CMK (cell line): ENCODE measurements around the gene BANP.
"Not testable (repeated sequence)": the region's sequence is repeated elsewhere in the genome, so short reads cannot be mapped to it uniquely, and the experiment has no call there.

Experiments used
- DNase-seq: peaks from one replicate; pipeline ENCODE4 v3.0.0-alpha.2; 2010; ENCODE audit warnings: low read depth

BANP gene

DNA sequence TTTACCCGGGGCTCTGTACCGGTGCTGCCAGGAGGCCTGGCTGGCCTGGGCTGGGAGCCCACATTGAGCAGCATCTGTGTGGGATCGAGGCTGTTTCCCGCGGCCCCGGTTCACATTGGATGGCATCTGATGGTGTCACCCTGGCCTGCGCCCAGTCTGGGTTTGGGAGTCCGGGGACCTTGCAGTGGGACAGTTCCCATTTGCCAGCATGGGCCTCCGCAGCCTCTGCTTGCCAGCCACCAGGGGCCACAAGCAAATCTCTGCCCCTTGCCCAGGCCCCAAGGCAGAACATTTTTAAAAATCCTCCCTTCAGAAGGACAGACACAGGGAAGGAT is 64.5 kb downstream of the BANP start:
- DNase-seq, result no peak

DNA sequence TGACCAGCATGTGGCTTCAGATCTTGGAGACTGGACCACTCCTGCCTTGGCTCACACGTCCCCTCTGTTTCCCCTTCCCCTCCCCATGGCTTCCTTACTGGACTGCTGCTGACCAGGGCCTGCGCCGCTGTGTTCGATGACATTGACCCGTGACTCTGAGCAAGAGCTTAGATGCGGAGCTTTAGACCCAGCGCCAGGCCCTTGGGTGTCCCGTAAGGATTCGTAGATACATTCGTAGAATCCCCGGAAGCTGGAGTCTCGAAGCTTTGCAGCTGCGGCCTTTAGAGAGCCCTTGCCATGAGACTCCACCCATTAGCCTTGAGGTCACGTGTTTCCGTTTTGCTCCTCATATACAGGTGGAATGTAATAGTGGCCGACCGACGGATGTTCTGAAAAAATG is 65.2 kb downstream of the BANP start:
- not testable (repeated sequence) for DNase-seq

DNA sequence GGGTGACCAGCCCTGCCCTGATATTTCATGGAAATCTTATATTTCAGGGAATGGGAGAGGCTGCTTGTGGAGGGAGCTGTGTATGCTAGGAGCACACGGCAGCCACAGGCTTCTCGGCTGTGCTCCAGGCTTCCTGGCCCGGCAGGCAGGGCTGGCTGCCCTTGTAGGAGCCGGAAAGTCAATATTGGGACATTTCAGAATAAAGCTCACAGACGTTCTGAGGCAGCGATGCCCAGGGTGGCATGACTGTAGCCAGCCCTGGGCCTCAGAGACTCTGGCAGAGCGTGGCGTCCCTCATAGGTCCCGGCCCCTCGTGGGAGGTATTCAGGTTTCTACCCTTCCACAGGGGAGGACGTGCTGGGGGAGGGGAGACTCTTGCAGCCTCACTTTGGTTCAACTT is 65.7 kb downstream of the BANP start:
- DNase-seq, result no peak

DNA sequence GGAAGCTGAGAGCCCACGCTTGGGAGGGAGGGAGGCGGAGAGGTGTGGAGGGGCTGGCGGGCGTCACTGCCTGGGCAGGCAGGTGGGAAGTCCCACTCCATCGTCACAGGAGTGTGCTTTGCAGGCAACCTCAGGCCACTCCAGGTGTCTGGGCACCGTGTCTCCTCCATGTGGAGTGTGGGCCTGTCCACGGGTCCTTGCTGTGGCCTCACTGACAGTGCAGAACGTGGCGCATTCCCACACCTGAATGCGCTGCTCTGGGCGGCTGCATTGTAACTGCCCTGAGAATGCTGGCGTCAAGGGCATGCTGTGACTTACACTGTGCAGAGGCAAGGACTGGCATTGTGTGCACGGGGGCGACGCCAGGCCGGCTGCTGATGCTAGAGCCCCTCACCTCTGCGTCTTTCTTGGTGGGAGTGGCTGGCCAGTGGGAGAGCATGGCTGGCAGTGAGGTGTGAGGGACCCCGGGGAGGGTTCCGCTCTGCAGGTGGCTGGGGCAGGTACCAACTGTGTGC is 66.4 kb downstream of the BANP start:
- DNase-seq, result no peak

DNA sequence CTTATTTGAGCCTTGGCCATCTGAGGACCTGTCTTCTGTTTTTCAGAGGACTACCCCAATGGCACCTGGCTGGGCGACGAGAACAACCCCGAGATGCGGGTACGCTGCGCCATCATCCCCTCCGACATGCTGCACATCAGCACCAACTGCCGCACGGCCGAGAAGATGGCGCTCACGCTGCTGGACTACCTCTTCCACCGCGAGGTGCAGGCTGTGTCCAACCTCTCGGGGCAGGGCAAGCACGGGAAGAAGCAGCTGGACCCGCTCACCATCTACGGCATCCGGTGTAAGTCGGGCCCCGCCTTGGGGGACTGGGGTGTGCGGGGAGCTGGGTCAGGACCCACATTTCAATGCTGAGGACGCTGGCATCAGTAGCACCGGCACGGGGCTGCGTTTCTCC is 67.1 kb downstream of the BANP start:
- DNase-seq, result not testable (repeated sequence)

DNA sequence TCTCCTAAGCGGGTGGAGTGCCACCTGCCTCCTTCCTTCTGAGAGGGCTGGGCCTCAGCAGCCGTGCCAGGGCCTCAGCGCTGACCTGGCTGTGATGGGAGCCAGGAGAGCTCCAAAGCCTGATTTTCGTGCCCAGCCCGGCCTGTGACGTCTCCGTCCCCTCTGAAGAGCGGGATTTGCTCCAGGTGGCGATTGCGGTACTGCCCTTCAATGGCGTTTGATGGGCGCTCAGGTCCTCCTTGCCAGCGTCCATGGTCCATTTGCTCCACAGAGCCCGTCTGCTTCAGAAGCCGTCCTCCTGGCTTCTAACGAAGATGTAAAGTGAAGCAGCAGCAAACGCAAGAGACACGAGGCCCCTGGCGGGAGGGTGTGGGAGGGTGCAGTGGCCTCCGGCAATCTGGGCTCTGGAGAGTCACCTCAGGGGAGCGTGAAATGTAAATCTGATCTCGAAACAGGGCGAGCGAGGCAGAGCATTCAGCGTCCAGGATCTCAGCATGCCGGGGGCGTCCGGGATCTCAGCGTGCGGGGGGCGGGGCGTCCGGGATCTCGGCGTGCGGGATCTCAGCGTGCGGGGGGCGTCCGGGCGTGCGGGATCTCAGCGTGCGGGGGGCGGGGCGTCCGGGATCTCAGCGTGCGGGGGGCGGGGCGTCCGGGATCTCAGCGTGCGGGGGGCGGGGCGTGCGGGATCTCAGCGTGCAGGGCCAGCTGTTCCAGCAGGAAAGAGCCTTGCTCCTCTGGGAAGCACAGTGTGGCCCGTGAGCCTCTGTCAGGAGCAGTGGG is 68.0 kb downstream of the BANP start:
- not testable (repeated sequence) for DNase-seq

DNA sequence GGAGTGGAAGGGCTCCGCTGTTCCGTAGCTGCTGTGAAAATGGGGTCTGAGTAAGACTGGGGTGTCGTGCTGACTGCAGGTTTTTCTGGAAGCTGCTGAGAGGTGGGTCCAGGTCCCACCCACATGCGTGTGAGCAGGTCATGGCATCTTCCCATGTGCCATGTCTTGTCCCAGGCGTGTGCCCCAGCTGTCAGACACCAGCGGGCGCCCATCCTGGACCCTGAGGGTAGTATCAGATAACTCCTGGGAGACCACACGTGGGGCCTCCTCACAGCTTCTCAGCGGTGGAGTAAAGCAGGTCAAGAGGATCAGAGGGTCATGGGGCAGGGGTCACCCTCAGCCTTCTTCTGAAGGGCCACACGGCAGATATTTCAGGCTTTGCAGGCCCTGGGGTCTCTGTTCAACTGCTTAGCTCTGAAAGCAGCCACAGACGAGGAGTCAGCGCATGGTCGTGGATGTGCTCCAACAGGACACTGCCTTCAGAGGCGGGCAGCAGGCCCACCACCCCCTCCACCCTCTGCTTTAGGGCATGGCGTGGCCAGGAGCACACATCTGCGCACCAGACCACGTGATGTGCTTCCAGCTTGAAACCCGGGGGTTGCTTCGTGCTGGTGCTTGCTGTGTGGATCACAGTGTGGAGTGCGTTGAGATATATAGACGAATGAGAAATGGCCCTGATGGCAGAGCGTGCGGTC is 68.7 kb downstream of the BANP start:
- DNase-seq, result no peak

DNA sequence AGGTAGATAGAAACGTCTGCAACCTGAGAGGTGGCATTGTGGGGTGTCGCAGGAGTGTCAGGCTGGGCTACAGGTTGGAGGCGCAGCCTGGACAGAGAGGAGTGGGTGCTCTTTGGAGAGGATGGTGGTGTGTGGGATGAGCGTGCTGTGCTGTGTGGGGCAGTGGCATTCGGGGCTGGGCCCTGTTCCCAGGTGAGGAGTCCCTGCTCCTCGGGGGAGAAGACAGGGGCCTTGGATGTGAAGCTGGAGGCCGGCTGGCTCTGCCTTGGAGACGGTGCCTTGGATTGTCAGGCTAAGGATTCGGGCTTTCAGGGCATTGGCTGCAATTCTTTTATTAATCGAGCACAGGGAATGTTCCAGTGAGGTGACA is 69.3 kb downstream of the BANP start:
- DNase-seq, result no peak

DNA sequence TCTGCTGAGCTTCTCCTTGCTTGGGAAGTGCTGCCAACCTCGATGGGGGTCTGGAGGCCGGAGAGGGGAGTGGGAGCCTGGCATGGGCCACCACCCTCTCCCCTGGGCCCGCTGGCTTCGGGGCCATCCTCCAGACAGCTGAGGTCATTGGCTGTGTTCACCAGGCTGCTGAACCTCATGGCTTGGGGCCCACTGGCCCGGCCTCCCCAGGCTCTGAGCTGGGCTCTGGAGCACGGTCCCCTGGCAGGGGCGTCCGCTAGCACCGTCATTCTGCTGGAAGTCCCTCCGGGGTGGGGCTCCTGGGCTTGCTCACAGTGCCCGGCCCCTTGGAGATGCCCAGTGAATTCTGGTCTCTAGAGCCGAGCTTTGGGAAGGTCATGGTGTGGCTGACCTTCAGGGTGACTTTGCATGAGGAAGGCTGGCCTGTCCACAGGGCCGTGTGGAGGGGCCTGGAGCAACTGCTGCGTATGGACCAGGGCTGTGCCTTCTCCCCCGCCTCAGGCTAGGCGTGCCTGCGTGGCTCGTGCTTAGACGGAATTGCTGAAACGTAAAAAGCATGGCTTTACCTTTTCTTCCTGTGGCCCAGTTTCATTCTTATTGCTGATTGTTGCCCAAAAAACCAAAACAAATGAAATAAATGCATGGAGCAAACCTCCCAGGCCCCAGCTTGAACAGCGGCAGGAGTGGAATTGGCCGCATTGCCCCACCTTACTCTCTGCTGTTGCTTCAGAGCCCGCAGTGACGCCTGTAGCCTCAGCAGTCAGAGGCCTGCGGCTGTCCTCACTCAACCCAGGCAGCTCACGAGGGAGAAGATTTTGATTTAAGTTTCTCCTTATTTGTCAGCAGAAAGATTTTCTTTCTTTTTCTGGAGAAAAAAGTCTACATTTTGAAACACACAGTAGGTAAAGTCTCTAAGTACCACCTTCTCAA is 70.1 kb downstream of the BANP start:
- not testable (repeated sequence) for DNase-seq

DNA sequence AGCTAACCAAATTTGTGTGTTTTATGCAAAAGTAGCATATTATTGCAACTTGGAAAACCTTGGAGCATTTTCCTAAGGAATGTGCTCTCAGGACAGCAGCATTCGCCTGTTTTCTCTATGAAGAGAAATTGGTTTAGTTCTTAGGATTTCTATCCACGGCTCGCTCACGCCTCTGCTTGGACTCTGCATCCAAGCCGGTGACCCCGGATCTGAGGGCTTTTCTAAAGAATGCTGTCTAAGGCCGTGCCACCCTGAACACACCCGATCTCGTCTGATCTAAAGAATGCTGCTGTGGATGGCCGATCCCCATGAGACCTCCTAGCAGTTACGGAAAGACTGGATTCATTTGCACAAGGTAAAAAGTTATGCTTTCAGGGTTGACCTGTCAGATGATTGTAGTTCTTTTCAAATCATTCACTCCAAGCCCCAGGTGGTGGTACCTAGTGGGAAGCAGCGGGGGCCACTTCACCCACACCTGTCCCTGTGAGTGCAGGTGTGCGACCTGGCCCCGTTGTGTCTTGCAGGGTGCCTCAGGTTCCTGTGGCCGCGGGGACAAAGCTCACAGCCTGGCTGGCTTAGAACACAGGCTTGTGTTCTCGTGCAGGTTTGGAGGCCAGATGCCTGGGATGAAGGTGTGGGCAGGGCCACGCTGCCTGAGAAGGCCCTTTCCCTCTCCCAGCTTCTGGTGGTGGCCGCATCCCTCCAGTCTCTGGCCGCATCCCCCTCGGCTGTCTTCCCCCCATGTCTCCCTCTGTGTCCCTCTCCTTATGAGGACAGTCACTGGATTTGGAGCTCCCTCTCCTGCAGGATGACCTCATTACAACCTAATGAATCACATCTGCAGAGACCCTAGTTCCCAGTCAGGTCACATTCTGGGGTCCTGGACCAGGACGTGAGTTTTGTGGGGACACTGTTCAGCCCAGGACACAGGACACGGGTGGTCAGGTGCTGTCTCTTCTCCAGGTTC is 71.1 kb downstream of the BANP start:
- DNase-seq, result no peak

DNA sequence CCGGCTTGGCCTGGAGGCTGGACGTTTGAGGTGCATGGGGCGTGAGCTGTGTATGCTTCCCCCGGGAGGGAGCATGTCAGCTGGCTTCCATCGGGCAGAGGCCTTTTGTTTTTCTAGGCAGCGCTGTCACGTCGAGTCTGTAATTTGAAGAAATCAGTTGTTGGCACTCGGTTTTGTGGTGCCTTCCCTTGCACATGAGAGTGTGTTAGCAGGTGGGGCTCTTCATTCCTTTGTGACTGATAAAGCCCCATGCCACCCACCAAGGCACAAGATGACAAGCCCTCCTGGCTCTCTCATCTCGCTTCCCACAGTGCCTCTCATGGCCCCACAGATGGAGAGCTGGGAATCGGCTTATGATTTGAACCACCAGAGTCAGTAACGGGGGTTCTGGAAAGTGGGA is 72.1 kb downstream of the BANP start:
- DNase-seq, result no peak

DNA sequence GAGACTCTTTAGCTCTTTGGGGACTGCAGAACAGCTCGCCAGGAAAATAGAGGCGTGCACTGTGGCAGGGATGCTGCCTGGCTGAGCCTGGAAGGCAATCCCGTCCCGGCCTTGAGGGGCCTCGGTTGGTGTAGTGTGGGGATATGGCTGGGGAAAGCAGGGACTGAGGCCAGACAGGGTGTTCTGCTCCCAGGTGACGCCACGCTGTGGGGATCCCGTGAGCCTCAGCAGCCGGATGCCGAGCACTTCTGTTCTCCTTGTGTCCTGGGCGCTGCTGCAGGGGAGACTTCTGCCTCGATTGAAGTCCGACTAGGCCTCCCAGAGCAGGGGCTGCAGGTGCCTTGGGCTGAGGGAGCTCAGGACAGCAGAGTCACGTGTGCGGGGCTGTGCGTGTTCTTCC is 72.6 kb downstream of the BANP start:
- DNase-seq, result no peak

DNA sequence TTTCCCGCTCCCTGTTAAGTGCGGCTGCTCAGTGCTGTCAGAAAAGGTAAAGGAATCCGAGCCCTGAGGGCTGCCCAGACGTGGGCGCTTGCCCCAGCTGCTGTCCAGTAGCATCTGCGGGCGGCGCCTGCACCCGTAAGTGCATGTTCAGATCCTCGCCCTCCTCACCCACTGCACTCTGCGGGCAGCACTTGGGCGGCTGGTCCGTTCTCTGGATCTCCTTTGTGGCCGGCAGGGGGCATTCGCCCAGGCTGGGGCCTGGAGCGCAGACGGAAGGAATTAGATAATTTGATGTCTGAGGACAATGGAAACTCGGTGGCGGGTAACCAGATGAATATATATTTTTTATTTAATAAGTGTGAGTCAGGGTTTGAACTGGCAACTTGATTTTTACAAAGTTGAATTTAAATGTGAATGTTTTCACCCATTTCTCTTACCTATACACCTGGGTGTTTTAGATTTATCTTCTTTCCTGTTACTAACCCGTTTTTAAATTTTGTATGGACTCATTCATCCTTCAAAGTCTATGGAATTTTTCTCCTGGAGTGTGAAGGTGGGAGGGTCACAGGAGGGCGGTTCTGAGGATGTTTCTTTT is 73.4 kb downstream of the BANP start:
- DNase-seq, result not testable (repeated sequence)

DNA sequence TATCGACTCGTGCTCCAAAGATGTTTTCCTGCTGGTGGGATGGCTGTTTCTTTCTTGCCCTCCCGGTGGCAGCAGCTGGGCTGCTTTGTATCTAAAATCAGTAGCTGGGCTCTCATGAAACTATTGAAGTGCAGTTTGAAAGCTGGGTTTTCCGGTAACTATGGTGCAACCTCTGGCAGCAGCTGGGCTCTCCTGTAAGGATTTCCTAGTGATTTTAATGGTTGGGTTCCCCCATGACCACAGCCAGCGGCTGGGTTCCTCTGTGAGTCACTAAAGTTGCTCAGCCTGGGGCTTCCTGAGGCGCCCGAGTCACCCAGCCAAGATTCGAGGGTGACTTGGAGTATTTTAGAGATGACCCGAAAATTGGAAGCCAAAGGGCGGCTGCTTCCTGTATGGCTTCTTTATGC is 73.9 kb downstream of the BANP start:
- not testable (repeated sequence) for DNase-seq

DNA sequence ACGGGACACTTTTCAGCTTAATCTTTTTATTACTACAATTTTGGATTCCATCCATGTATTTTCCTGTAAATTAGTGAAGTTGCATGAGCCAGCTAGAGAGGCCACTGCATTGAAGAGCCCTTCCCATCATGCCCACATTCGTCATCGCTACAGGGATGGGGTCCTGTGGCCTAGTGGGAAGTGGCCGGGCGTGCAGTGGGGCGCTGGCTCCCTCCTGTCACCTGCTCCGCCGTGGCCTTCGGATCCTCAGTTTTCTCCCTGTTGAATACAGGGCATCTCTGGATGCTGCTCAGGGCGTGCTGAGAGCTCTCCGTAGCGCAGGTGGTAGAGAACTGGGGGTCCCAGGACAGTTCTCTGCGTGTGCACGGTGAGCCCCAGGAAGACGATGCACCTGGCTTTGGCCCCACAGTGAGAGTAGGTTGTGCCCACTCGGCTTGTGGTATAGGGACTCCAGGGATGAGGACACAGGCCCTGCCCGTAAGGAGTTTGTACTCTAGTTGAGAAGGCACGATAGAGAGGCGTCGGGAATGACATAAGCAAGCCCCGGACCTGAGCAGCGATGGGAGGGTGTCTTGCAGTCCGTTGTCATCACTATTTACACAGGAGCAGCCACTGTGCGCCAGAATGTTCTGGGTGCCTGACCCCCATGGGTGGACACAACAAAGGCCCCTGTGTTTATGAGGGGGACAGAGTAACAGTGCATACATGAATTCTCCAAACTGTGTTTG is 74.8 kb downstream of the BANP start:
- not testable (repeated sequence) for DNase-seq

DNA sequence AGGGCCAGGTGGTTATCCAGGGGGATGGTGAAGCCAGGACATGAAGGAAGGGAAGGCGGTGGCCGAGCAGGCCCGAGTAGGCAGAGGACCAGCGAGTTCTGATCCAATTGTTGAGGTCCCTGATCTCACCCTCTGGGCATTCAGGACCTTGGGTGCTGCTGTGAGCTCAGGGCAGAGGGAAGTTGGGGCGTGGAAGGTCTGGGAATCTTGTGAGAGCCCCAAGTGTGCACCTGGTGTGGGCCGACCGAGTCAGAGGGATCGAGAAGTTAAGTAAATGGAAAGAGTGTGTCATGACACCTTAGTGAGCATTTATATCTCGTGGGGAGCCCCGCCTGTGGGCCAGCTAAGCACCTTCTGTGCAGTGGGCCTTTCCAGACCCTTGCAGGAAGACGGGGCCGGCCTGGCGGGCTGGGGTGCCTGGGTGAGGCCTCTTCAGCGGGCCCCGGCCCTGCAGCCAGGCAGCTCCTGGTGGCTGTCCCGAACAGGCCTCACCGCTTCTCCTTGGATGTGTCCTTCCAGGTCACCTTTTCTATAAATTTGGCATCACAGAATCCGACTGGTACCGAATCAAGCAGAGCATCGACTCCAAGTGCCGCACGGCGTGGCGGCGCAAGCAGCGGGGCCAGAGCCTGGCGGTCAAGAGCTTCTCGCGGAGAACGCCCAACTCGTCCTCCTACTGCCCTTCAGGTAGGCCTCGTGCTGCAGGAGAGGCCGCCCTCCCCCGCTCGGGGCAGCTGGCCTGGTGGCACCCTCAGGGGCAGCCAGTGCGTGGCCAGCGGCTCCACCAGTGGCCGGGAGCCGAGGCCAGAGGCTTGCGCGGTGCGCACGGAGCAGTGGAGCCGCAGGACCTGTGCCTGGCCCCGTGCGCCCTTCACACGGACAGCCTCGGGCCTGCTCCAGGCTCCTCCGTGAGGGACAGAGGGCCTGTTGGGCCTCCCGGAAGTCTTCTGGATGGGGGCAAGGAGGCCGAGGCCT is 76.0 kb downstream of the BANP start:
- no peak for DNase-seq

DNA sequence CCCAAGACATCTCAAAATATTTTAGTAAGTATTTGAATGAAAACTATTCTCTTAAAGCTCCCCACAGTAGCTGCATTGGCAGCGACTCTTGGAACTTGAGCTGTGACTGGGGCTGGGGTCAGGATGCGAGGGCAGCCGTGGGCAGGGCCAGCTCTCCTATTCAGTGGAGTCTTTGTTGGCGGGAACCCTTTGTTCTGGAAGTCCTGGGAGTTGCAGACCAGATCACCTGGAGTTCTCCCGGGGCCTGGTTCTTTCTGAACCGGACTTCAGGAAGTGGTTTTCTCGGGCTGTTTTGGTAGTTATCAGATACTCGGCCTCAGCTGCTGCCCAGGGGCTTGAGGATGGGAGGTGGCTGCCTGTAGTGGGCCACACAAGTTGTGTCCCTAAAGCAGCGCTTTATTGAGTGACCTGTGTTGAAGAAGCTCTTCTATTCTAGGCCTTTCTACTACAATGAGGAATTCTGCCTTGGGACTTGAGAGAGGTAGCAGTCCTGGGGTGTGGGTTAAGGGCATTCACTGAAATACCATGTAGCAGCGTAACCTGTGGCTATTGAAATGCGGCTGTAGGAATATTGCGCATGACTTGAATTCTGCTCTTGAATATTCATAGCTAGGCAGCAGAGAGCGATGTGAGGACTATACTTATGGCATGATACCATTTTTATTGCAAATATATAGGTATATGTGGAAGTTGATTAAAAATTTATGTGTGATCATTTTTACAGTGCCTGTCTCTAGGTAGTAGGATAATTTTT is 77.1 kb downstream of the BANP start:
- DNase-seq, result not testable (repeated sequence)

DNA sequence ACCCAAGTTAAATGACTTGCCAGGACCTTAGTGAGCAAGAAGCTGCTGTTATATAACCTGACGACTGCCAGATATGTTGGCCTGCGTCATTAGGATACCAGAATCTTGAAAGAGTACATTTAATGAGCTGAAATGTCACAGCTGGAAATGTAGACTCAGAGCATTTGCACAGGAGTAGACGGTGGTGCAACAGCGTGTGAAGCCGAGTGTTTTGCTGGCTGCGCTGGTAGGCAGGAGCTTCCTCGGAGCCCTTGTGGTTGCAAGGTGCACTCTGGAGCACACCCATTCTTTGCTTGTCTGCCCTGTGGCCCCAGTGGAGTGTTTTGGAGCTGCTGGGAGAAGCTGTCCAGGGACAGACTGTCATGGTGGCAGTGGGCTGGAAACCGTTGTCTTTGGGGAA is 79.3 kb downstream of the BANP start:
- DNase-seq, result no peak
